Fibroblast of skin of left biceps (primary cell): ENCODE results near the gene AATK.

Experiments used
- DNase-seq, 2 experiments: peaks; one replicate each; pipeline ENCODE4 v3.0.0-alpha.2; 2013; ENCODE audit warnings: low read depth in 2 of 2

AATK gene

GRCh38 chr17:81113158-81113724 is 52.8 kb downstream of the AATK start:
- DNase-seq = no peak

- no peak for DNase-seq
Observed at GRCh38 chr17:81112450-81112849, 53.6 kb downstream of the AATK start.

GRCh38 chr17:81111066-81111465 is 55.0 kb downstream of the AATK start:
- DNase-seq = no peak

GRCh38 chr17:81110488-81111040 is 55.5 kb downstream of the AATK start:
- DNase-seq = no peak

- DNase-seq = no peak
Observed at GRCh38 chr17:81109957-81110356, 56.1 kb downstream of the AATK start.

- DNase-seq = no peak
Observed at GRCh38 chr17:81108220-81108619, 57.8 kb downstream of the AATK start.

GRCh38 chr17:81106716-81107115 is 59.3 kb downstream of the AATK start:
- no peak for DNase-seq

GRCh38 chr17:81103379-81103778 is 62.6 kb downstream of the AATK start:
- DNase-seq = no peak

- DNase-seq = no peak
Observed at GRCh38 chr17:81102869-81103268, 63.2 kb downstream of the AATK start.

GRCh38 chr17:81102352-81102751 is 63.7 kb downstream of the AATK start:
- no peak for DNase-seq

GRCh38 chr17:81101614-81102306 is 64.3 kb downstream of the AATK start:
- peak; percentile 18 to 24 for DNase-seq

- no peak for DNase-seq
Observed at GRCh38 chr17:81100668-81101067, 65.4 kb downstream of the AATK start.

- DNase-seq = no peak
Observed at GRCh38 chr17:81099888-81100287, 66.1 kb downstream of the AATK start.

- no peak for DNase-seq
Observed at GRCh38 chr17:81097943-81098308, 68.1 kb downstream of the AATK start.

GRCh38 chr17:81097134-81097942 is 68.7 kb downstream of the AATK start:
- peak; percentile 41 to 43 for DNase-seq

GRCh38 chr17:81096741-81097133 is 69.3 kb downstream of the AATK start:
- no peak for DNase-seq

- DNase-seq = no peak
Observed at GRCh38 chr17:81095383-81095762, 70.6 kb downstream of the AATK start.

GRCh38 chr17:81094509-81095382 is 71.3 kb downstream of the AATK start:
- DNase-seq = peak; percentile 98

- DNase-seq = no peak
Observed at GRCh38 chr17:81093619-81094508, 72.2 kb downstream of the AATK start.

- DNase-seq = no peak
Observed at GRCh38 chr17:81092518-81093095, 73.4 kb downstream of the AATK start.
